ENCODE measurements around the gene GID8. TPM values are rescaled to one million over a fixed set of nuclear protein-coding genes. Genes with fewer than 3 reads are reported as not detected.

GID8 gene
- total and polyA plus RNA-seq, 4 donors = 10.2 to 23.6 (median 14.6) TPM

DNA sequence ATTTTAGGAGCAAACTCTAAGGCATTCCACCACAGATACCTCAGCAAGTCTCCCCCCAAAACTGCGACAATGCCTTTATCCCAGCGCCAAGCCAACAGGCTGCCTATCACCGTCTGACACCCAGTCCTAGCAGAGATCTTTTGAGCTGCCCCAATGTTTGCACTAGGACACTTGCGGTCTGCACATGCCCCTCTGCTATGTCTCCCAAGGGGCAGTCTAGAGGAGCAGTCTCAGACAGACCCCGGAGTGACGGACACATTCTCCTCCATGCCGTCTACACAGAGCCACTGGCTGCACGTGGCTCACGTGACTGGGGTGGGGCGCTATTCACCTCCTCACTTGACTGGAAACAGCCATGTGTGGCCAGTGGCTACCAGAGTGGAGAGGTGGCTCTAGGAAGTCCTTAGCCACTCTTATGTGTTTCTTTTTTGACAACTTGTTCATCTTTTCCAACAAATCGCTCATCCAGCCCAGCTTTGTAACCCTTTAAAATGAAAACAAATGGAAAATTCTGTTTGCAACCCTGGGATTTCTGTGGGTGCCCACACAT lies 27.7 kb upstream of the GID8 start:
- no peak overlapping the region for H3K27ac ChIP-seq (ENCODE audit: low read depth in 1 of 2, low read length in 2 of 2)
- H3K9me3 ChIP-seq (ENCODE audit: control insufficient read depth in 4 of 4, low read length in 3 of 4) = no peaks in the 10 kb centered on the region
- no peak overlapping the region for H3K4me3 ChIP-seq (ENCODE audit: low read depth in 1 of 3, low read length in 3 of 3)
- H3K36me3 ChIP-seq (ENCODE audit: control insufficient read depth in 4 of 4, insufficient read depth in 3 of 4, low read depth in 1 of 4, low read length in 3 of 4) = peaks cover 15 to 74% (median 55%) of the 10 kb centered on the region in 4 donors
- 93% methylated on average over 11 of the region's 11 CpGs for WGBS
- TF ChIP-seq SP1 (IDR thresholded peaks at IDR 0.05) (no peak), EGR1 (IDR thresholded peaks at IDR 0.05; ENCODE audit: low read depth in 2 of 2) (no peak), HNF4G (IDR thresholded peaks at IDR 0.05) (no peak), RAD21 (IDR thresholded peaks at IDR 0.05) (no peak), TAF1 (conservative IDR thresholded peaks at IDR 0.05) (no peak), YY1 (IDR thresholded peaks at IDR 0.05) (no peak)
- TF ChIP-seq, protein P1, sequence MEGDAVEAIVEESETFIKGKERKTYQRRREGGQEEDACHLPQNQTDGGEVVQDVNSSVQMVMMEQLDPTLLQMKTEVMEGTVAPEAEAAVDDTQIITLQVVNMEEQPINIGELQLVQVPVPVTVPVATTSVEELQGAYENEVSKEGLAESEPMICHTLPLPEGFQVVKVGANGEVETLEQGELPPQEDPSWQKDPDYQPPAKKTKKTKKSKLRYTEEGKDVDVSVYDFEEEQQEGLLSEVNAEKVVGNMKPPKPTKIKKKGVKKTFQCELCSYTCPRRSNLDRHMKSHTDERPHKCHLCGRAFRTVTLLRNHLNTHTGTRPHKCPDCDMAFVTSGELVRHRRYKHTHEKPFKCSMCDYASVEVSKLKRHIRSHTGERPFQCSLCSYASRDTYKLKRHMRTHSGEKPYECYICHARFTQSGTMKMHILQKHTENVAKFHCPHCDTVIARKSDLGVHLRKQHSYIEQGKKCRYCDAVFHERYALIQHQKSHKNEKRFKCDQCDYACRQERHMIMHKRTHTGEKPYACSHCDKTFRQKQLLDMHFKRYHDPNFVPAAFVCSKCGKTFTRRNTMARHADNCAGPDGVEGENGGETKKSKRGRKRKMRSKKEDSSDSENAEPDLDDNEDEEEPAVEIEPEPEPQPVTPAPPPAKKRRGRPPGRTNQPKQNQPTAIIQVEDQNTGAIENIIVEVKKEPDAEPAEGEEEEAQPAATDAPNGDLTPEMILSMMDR (IDR thresholded peaks at IDR 0.05; ENCODE audit: low read depth, low read length, missing input control) = no peak
- TF ChIP-seq, protein P2, sequence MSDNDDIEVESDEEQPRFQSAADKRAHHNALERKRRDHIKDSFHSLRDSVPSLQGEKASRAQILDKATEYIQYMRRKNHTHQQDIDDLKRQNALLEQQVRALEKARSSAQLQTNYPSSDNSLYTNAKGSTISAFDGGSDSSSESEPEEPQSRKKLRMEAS (IDR thresholded peaks at IDR 0.05) = no peak
- H3K4me1 ChIP-seq (ENCODE audit: control insufficient read depth in 4 of 4, insufficient read depth in 4 of 4, low read length in 3 of 4) = peaks cover 1 to 33% (median 12%) of the 10 kb centered on the region in 4 donors
- no peaks in the 10 kb centered on the region for H3K27me3 ChIP-seq (ENCODE audit: control insufficient read depth in 4 of 4, insufficient read depth in 4 of 4, low read length in 3 of 4)
- no peak for DNase-seq (ENCODE audit: low spot score)
- H3K9ac ChIP-seq (ENCODE audit: low read depth in 1 of 2, low read length in 2 of 2) = no peak overlapping the region

DNA sequence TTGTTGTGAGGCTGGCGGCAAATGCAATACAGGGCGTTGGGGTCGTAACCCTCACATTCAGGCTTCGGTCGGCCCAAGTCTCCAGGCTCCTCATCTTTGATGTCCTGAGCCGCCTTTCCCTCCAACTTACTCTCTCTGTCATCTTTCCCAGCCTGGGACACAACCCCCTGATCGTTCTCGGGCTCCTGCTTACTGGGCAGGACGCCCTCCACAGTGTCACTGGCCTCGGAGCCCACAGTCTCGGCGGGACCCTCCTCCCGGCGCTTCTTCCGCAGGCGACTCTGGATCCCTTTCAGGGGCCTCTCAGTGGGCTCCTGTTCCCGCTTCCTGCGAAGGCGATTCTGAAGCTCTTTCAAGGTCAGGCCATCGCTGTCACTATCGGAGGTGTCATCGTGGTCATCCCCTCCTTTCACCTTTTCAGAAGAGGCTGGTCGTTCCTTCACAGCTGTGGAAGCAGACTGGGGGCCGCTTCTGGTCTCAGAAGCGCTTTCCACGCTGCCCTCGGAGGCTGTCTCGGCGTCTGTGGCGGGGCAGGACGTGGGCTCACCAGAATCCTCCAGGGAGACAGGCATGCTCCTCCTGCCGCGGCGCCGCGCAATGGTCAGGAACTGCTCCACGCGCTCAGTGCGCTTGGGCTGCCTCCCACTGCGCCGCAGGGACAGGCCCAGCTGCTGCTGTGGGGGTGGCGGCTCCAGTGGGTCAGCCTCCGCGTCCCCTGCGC lies 27.0 kb upstream of the GID8 start:
- H3K4me3 ChIP-seq (ENCODE audit: low read depth in 1 of 3, low read length in 3 of 3) = no peak overlapping the region
- WGBS = 96% methylated on average over 45 of the region's 45 CpGs
- TF ChIP-seq, protein P2 (IDR thresholded peaks at IDR 0.05) = no peak
- TF ChIP-seq JUND (IDR thresholded peaks at IDR 0.05) = no peak
- no peak for TF ChIP-seq RXRA (IDR thresholded peaks at IDR 0.05)
- TF ChIP-seq, protein P3, sequence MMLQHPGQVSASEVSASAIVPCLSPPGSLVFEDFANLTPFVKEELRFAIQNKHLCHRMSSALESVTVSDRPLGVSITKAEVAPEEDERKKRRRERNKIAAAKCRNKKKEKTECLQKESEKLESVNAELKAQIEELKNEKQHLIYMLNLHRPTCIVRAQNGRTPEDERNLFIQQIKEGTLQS (IDR thresholded peaks at IDR 0.05) = no peak
- no peak for TF ChIP-seq RAD21 (IDR thresholded peaks at IDR 0.05)
- no peak for TF ChIP-seq GABPA (IDR thresholded peaks at IDR 0.05 in 1 of 2, conservative IDR thresholded peaks at IDR 0.05 in 1 of 2)
- TF ChIP-seq, protein P4, sequence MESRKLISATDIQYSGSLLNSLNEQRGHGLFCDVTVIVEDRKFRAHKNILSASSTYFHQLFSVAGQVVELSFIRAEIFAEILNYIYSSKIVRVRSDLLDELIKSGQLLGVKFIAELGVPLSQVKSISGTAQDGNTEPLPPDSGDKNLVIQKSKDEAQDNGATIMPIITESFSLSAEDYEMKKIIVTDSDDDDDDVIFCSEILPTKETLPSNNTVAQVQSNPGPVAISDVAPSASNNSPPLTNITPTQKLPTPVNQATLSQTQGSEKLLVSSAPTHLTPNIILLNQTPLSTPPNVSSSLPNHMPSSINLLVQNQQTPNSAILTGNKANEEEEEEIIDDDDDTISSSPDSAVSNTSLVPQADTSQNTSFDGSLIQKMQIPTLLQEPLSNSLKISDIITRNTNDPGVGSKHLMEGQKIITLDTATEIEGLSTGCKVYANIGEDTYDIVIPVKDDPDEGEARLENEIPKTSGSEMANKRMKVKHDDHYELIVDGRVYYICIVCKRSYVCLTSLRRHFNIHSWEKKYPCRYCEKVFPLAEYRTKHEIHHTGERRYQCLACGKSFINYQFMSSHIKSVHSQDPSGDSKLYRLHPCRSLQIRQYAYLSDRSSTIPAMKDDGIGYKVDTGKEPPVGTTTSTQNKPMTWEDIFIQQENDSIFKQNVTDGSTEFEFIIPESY (IDR thresholded peaks at IDR 0.05) = no peak
- no peaks in the 10 kb centered on the region for H3K9me3 ChIP-seq (ENCODE audit: control insufficient read depth in 4 of 4, low read length in 3 of 4)
- H3K36me3 ChIP-seq (ENCODE audit: control insufficient read depth in 4 of 4, insufficient read depth in 3 of 4, low read depth in 1 of 4, low read length in 3 of 4) = peaks cover 12 to 67% (median 48%) of the 10 kb centered on the region in 4 donors
- H3K4me1 ChIP-seq (ENCODE audit: control insufficient read depth in 4 of 4, insufficient read depth in 4 of 4, low read length in 3 of 4) = peaks cover 1 to 36% (median 14%) of the 10 kb centered on the region in 4 donors
- no peaks in the 10 kb centered on the region for H3K27me3 ChIP-seq (ENCODE audit: control insufficient read depth in 4 of 4, insufficient read depth in 4 of 4, low read length in 3 of 4)
- H3K9ac ChIP-seq (ENCODE audit: low read depth in 1 of 2, low read length in 2 of 2) = no peak overlapping the region
- DNase-seq (ENCODE audit: low spot score) = no peak
- H3K27ac ChIP-seq (ENCODE audit: low read depth in 1 of 2, low read length in 2 of 2) = no peak overlapping the region

Data from liver (tissue), 9 donors.